ENCODE results near the gene CFAP74. TPM values are rescaled to one million over a fixed set of nuclear protein-coding genes. Genes with fewer than 3 reads are reported as not detected.

CFAP74 gene
- total and polyA plus RNA-seq, 2 of the 4 experiments (the other 2 are of a cell fraction): not detected

- ChIA-PET POLR2A (ENCODE audit: unreplicated experiment) (interaction anchor here (0.7 kb wide), 1 partner anchor 30 kb away, joined by 5 read pairs; no protein-coding TSS in a partner anchor), CTCF (no interaction called here)
- Histone ChIP-seq H3K4me3 (ENCODE audit: insufficient read depth, low read depth, low read length) (no peak overlapping the region), H2AFZ (replicated peaks; ENCODE audit: low read length, poor library complexity) (peak overlapping the region; percentile 21), H3K36me3 (ENCODE audit: control insufficient read depth, insufficient read depth, low read length) (no peaks in the 10 kb centered on the region), H3K27ac (ENCODE audit: insufficient read depth, low read length) (no peak overlapping the region), H3K4ac (ENCODE audit: low read depth, low read length) (no peak overlapping the region), H2AK9ac (replicated peaks; ENCODE audit: low read depth, low read length, poor library complexity) (no peak overlapping the region), H4K5ac (ENCODE audit: low read depth, low read length) (no peak overlapping the region), H2BK15ac (ENCODE audit: low read depth, low read length) (no peak overlapping the region), H4K91ac (ENCODE audit: insufficient read depth, low read depth, low read length) (no peak overlapping the region), H2BK120ac (ENCODE audit: low read depth, low read length) (no peak overlapping the region), H3K9me3 (ENCODE audit: control insufficient read depth, insufficient read depth, low read length) (no peaks in the 10 kb centered on the region), H2BK5ac (ENCODE audit: low read depth, low read length, poor library complexity, severe bottlenecking) (no peak overlapping the region), H3K4me1 (ENCODE audit: control insufficient read depth, insufficient read depth, low read length) (no peaks in the 10 kb centered on the region), H2AK5ac (ENCODE audit: low read depth, low read length) (no peak overlapping the region), H3K56ac (ENCODE audit: extremely low read depth, insufficient read depth, low read length) (no peak overlapping the region), H3K4me2 (ENCODE audit: low read depth, low read length) (no peak overlapping the region), H4K8ac (ENCODE audit: low read depth in 2 of 2, low read length in 2 of 2) (no peak overlapping the region), H3K79me1 (ENCODE audit: low read depth in 1 of 2, low read length in 2 of 2) (no peaks in the 10 kb centered on the region), H2BK20ac (ENCODE audit: low read depth, low read length) (no peak overlapping the region), H3K23ac (ENCODE audit: low read depth, low read length) (no peak overlapping the region), H3K9me1 (ENCODE audit: insufficient read depth, low read length) (no peaks in the 10 kb centered on the region), H4K20me1 (ENCODE audit: insufficient read depth, low read length) (no peaks in the 10 kb centered on the region), H3K14ac (replicated peaks; ENCODE audit: low read depth, low read length) (no peak overlapping the region), H3K18ac (ENCODE audit: low read depth, low read length) (no peak overlapping the region), H3K27me3 (ENCODE audit: control insufficient read depth, insufficient read depth, low read length) (peaks cover 50% of the 10 kb centered on the region), H3K9ac (ENCODE audit: low read depth, low read length) (no peak overlapping the region)
- ATAC-seq (ENCODE audit: low read depth) (no peak), DNase-seq (no peak)
- WGBS, 2 experiments (ENCODE audit: extremely low coverage in 2 of 2, insufficient read length in 1 of 2): 73% methylated on average over 12 of the region's 27 CpGs; no CpG with 5 or more reads in 1 of the 2 experiments
- dilution Hi-C loops (cut with HindIII; ENCODE audit: low sequenced_read_pairs, unreplicated experiment): no loop called here
- no peak for TF ChIP-seq CTCF (conservative IDR thresholded peaks at IDR 0.05; ENCODE audit: low read depth, low read length)
- intact Hi-C loops (cut with micrococcal nuclease): no loop called here
- in situ Hi-C loops (cut with MboI; ENCODE audit: low sequenced_read_pairs): no loop called here
- BruUV-seq (replicated peaks): no TSS peak
Observed at GRCh38 chr1:2009101-2010053, 5.8 kb upstream of the CFAP74 start.
